Activated CD8-positive, alpha-beta memory T cell treated with anti-CD3 and anti-CD28 coated beads for 4 hours (primary cell): Measurements from ENCODE around the gene SASH3.

Experiments used
- DNase-seq, 2 donors: peaks; one replicate each; pipeline ENCODE4 v3.0.0-alpha.2; 2020; ENCODE audit warnings: low read depth in 2 of 2

Gene SASH3

GRCh38 chrX:129783291-129783713 is 3.6 kb downstream of the SASH3 start:
- no peak for DNase-seq

GRCh38 chrX:129784371-129784770 is 4.6 kb downstream of the SASH3 start:
- DNase-seq, result no peak

GRCh38 chrX:129785160-129785947 is 5.6 kb downstream of the SASH3 start:
- DNase-seq, result no peak

GRCh38 chrX:129786210-129786651 is 6.5 kb downstream of the SASH3 start:
- no peak for DNase-seq

- DNase-seq, result no peak
Observed at GRCh38 chrX:129787336-129788055, 7.7 kb downstream of the SASH3 start.

GRCh38 chrX:129788527-129788926 is 8.8 kb downstream of the SASH3 start:
- DNase-seq, result no peak

- no peak for DNase-seq
Observed at GRCh38 chrX:129790146-129790545, 10.4 kb downstream of the SASH3 start.

- DNase-seq, result no peak
Observed at GRCh38 chrX:129790808-129791207, 11.1 kb downstream of the SASH3 start.

- no peak for DNase-seq
Observed at GRCh38 chrX:129791336-129791735, 11.6 kb downstream of the SASH3 start.

GRCh38 chrX:129791961-129792570 is 12.3 kb downstream of the SASH3 start:
- DNase-seq, result no peak

GRCh38 chrX:129792586-129793291 is 13.0 kb downstream of the SASH3 start:
- no peak for DNase-seq

- DNase-seq, result no peak
Observed at GRCh38 chrX:129793604-129794191, 13.9 kb downstream of the SASH3 start.

GRCh38 chrX:129795584-129795983 is 15.8 kb downstream of the SASH3 start:
- DNase-seq, result no peak

GRCh38 chrX:129797251-129797906 is 17.6 kb downstream of the SASH3 start:
- DNase-seq, result no peak

GRCh38 chrX:129798456-129798855 is 18.7 kb downstream of the SASH3 start:
- no peak for DNase-seq

- DNase-seq, result no peak
Observed at GRCh38 chrX:129798888-129799287, 19.1 kb downstream of the SASH3 start.

GRCh38 chrX:129800186-129800585 is 20.4 kb downstream of the SASH3 start:
- no peak for DNase-seq

GRCh38 chrX:129802863-129803262 is 23.1 kb downstream of the SASH3 start:
- no peak for DNase-seq

- DNase-seq, result no peak
Observed at GRCh38 chrX:129804806-129805205, 25.1 kb downstream of the SASH3 start.

- DNase-seq, result no peak
Observed at GRCh38 chrX:129808158-129808828, 28.5 kb downstream of the SASH3 start.
